Kasumi-1 (cell line): ENCODE results near the gene SELENOT.

ENCODE experiments used
- DNase-seq, 2 experiments: peaks; one replicate each; lab custom pipeline; 2025; lab: John Stamatoyannopoulos, UW

SELENOT gene

DNA sequence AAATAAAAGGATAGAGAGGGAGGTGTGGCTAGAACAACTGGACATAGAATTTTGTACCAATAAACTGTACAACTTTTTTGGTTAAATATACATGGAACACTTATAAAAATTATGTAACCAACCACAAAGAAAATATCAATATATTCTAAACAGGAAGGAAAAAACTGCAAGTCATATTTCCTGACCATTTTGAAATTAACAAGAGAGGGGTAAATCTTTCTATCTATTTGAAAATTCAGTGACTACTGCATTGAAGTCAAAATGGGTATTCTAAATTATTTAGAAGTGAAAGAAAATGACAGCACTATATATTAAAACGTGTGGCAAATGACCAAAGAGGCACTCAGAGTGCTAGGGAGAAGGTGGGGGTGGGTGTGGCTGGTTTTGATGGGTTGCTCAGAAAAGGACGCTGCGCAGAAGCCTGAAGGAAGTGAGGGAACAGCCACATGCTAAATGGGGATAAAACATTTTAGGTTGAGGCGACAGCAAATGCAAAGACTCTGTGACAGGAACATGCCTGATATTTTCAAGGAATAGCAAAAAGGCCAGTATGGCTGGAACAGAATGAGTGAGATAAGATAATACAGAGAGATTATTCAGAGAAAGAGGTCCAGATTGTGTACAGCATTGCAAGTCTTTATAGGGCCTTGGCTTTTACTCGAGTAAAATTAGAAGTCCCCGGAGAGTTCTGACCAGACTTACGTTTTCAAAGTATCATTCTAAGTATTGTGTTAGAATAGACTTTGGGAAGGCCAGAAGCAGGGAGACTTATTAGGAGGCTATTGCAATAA, 59.5 kb downstream of the SELENOT start:
- no peak for DNase-seq

DNA sequence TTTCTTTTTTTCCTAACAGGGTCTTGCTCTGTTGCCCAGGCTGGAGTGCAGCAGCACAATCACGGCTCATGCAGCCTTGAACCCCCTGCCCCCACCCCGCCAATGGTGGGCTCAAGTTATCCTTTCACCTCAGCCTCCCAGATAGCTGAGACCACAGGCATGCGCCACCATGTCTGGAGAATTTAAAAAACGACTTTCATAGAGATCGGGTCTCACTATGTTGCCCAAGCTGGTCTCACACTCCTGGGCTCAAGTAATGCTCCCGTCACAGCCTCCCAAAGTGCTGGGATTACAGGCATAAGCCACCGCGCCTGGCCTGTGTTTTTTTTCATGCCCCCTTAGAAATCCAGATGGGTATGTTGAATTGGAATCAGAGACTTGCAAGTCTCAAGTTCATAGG, 60.3 kb downstream of the SELENOT start:
- DNase-seq: no peak

DNA sequence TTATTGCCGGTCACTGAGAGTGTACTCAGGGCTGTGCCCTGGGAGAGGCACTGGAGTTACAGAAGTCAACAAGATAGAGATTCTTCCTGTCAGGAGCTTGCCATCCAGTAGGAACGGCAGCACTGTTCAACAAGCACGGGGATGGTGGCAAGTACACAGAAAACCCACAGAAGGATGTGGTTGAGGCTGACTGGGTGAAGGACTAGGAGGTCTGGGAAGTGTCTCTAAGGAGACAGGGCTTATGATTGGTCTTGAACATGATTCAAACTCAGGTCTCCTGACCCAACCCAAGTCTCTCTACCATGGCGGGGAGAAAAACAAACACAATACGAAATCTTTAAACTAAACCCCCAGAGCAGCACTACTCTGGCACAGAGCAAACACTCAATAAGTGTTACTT, 63.0 kb downstream of the SELENOT start:
- DNase-seq: no peak

DNA sequence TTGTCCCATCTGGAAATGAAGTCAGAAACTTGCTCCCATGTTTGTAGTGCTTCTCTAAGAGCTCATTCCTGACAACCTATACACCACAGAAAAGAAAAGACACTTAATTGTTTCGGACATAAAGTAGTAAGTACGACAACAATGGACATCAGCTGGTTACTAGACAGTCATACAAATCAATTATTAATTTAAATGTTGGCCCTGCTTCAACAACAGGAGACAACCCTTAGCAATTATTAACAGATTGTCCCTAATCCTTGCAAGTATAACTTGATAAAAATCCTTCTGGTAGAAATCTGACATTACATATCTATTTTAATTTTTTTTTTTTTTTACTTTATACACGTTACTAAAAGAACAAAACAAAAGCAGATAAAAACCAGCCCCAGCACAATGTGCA, 70.8 kb downstream of the SELENOT start:
- no peak for DNase-seq

DNA sequence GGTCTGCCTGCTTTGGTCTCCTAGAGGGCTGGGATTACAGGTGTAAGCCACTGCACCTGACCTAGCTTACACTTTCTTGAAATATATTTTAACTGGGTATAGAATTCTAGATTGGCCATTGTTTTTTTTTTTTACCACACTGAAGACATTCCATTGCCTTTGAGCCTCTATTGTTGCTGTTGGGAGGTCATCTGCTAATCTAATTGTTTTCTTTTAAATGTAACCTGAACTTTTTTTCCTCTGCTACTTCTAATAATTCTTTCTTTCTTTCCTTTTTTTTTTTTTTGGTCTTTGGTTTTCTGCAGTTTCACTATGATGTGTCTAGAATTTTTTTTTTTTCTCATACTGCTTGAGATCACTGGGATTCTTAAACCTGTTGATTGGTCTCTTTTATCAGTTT, 72.5 kb downstream of the SELENOT start:
- peak; percentile 1 to 24 for DNase-seq
